ENCODE measurements around the gene EPS8L1.

The EPS8L1 gene

GRCh38 chr19:55066107-55066709 lies 9.5 kb upstream of the EPS8L1 start:
- no peak overlapping the region for H3K4me3 ChIP-seq (replicated peaks; ENCODE audit: low read depth, low read length)
- no peak for TF ChIP-seq CTCF (IDR thresholded peaks at IDR 0.05; ENCODE audit: low read depth, low read length, missing control alignments)
- no peak for DNase-seq (ENCODE audit: extremely low read depth, low read depth)

GRCh38 chr19:55067869-55068268 lies 7.8 kb upstream of the EPS8L1 start:
- no peak overlapping the region for H3K4me3 ChIP-seq (replicated peaks; ENCODE audit: low read depth, low read length)
- no peak for DNase-seq (ENCODE audit: extremely low read depth, low read depth)
- no peak for TF ChIP-seq CTCF (IDR thresholded peaks at IDR 0.05; ENCODE audit: low read depth, low read length, missing control alignments)

GRCh38 chr19:55068950-55069864 lies 6.5 kb upstream of the EPS8L1 start:
- TF ChIP-seq CTCF (IDR thresholded peaks at IDR 0.05; ENCODE audit: low read depth, low read length, missing control alignments) = no peak
- DNase-seq (ENCODE audit: extremely low read depth, low read depth) = no peak
- H3K4me3 ChIP-seq (replicated peaks; ENCODE audit: low read depth, low read length) = no peak overlapping the region

GRCh38 chr19:55069865-55070197 lies 5.8 kb upstream of the EPS8L1 start:
- TF ChIP-seq CTCF (IDR thresholded peaks at IDR 0.05; ENCODE audit: low read depth, low read length, missing control alignments) = no peak
- H3K4me3 ChIP-seq (replicated peaks; ENCODE audit: low read depth, low read length) = no peak overlapping the region
- no peak for DNase-seq (ENCODE audit: extremely low read depth, low read depth)

GRCh38 chr19:55070466-55071128 lies 5.1 kb upstream of the EPS8L1 start:
- no peak for TF ChIP-seq CTCF (IDR thresholded peaks at IDR 0.05; ENCODE audit: low read depth, low read length, missing control alignments)
- H3K4me3 ChIP-seq (replicated peaks; ENCODE audit: low read depth, low read length) = no peak overlapping the region
- DNase-seq (ENCODE audit: extremely low read depth, low read depth) = no peak

GRCh38 chr19:55071129-55071502 lies 4.6 kb upstream of the EPS8L1 start:
- TF ChIP-seq CTCF (IDR thresholded peaks at IDR 0.05; ENCODE audit: low read depth, low read length, missing control alignments) = no peak
- no peak for DNase-seq (ENCODE audit: extremely low read depth, low read depth)
- H3K4me3 ChIP-seq (replicated peaks; ENCODE audit: low read depth, low read length) = no peak overlapping the region

Measured in HFF-Myc (cell line).